ENCODE data around the gene RAB11A.

GRCh38 chr15:65845826-65846519, 23.3 kb upstream of the RAB11A start:
- TF ChIP-seq CTCF (IDR thresholded peaks at IDR 0.05): no peak
- no peak for TF ChIP-seq POLR2A (IDR thresholded peaks at IDR 0.05)
